Astrocyte (in vitro differentiated cells and primary cell): ENCODE results near the gene DHX8. TPM values are rescaled to one million over a fixed set of nuclear protein-coding genes. Genes with fewer than 3 reads are reported as not detected.
"Not testable (repeated sequence)": the region's sequence is repeated elsewhere in the genome, so short reads cannot be mapped to it uniquely, and the experiment has no call there.

ENCODE experiments used
- DNase-seq: peaks from one replicate; pipeline ENCODE4 v3.0.0-alpha.2; 2010; ENCODE audit warnings: low read depth
- FAIRE-seq: peaks from 2 replicates; lab custom pipeline; 2011; peaks lifted over from hg19 to GRCh38; lab: Jason Lieb, UNC
- H2AFZ ChIP-seq: 2 replicates; pipeline ENCODE4 v1.6.0; 2012; ENCODE audit warnings: low read depth, low read length, inconsistent platforms
- H3K27ac ChIP-seq: 2 replicates; pipeline ENCODE4 v1.5.1; 2011; ENCODE audit warnings: low read depth, low read length, inconsistent platforms
- H3K27me3 ChIP-seq: 2 replicates; pipeline ENCODE4 v1.6.0; 2011; ENCODE audit warnings: low read length, inconsistent platforms; ENCODE audit not compliant: insufficient read depth
- H3K36me3 ChIP-seq: 2 replicates; pipeline ENCODE4 v1.5.1; 2011; ENCODE audit warnings: low read length, inconsistent platforms; ENCODE audit not compliant: insufficient read depth
- H3K4me1 ChIP-seq: 2 replicates; pipeline ENCODE4 v1.5.1; 2011; ENCODE audit warnings: low read length, inconsistent platforms; ENCODE audit not compliant: insufficient read depth
- H3K4me2 ChIP-seq: 2 replicates; pipeline ENCODE4 v1.6.0; 2012; ENCODE audit warnings: low read length, inconsistent platforms
- H3K4me3 ChIP-seq: 2 replicates; pipeline ENCODE4 v1.5.1; 2011; ENCODE audit warnings: low read depth, mild to moderate bottlenecking, low read length, inconsistent platforms; ENCODE audit not compliant: insufficient read depth
- H3K79me2 ChIP-seq: 2 replicates; pipeline ENCODE4 v1.6.0; 2012; ENCODE audit warnings: mild to moderate bottlenecking, low read length, inconsistent platforms; ENCODE audit not compliant: insufficient read depth
- H3K9ac ChIP-seq: 2 replicates; pipeline ENCODE4 v1.6.0; 2012; ENCODE audit warnings: mild to moderate bottlenecking, low read length, inconsistent platforms
- H3K9me3 ChIP-seq: 2 replicates; pipeline ENCODE4 v1.5.1; 2012; ENCODE audit warnings: low read depth, mild to moderate bottlenecking, low read length, inconsistent platforms; ENCODE audit not compliant: insufficient read depth
- H4K20me1 ChIP-seq: 2 replicates; pipeline ENCODE4 v1.6.0; 2012; ENCODE audit warnings: low read length, inconsistent platforms; ENCODE audit not compliant: insufficient read depth
- H3K27ac Mint-ChIP-seq: one replicate; pipeline ENCODE4 v1.8.0; 2021; ENCODE audit warnings: mild to moderate bottlenecking, mixed read lengths; ENCODE audit not compliant: unreplicated experiment
- H3K27me3 Mint-ChIP-seq: one replicate; pipeline ENCODE4 v1.8.0; 2021; ENCODE audit warnings: low read depth, mixed read lengths; ENCODE audit not compliant: unreplicated experiment
- H3K36me3 Mint-ChIP-seq: one replicate; pipeline ENCODE4 v1.8.0; 2021; ENCODE audit warnings: low read depth, mixed read lengths; ENCODE audit not compliant: unreplicated experiment
- H3K4me1 Mint-ChIP-seq: one replicate; pipeline ENCODE4 v1.8.0; 2021; ENCODE audit warnings: low read depth, mixed read lengths; ENCODE audit not compliant: unreplicated experiment
- H3K4me3 Mint-ChIP-seq: one replicate; pipeline ENCODE4 v1.8.0; 2021; ENCODE audit warnings: mild to moderate bottlenecking, moderate library complexity, mixed read lengths; ENCODE audit not compliant: unreplicated experiment
- H3K9me3 Mint-ChIP-seq: one replicate; pipeline ENCODE4 v1.8.0; 2021; ENCODE audit warnings: mild to moderate bottlenecking, mixed read lengths; ENCODE audit not compliant: unreplicated experiment
- CTCF ChIP-seq: IDR thresholded peaks from 2 replicates; pipeline ENCODE4 v1.5.1; 2011; ENCODE audit warnings: low read depth, mild to moderate bottlenecking, inconsistent platforms, low read length, moderate library complexity; ENCODE audit not compliant: insufficient read depth
- EZH2 ChIP-seq: IDR thresholded peaks from 2 replicates; pipeline ENCODE4 v1.6.1; 2012; ENCODE audit warnings: mild to moderate bottlenecking, low read length, inconsistent platforms; ENCODE audit not compliant: insufficient read depth
- total RNA-seq: library from RNA; stranded (reverse); gene quantifications from 2 replicates; pipeline ENCODE4 v1.2.1, GENCODE V29; 2021

The DHX8 gene
- total RNA-seq, 1 donor from 2014 or later: 48.5 TPM

GRCh38 chr17:43456661-43457361, 27.0 kb upstream of the DHX8 start:
- Histone ChIP-seq H3K27me3 (no peaks in the 10 kb centered on the region), H4K20me1 (no peaks in the 10 kb centered on the region), H3K4me1 (peaks cover 7% of the 10 kb centered on the region), H3K36me3 (no peaks in the 10 kb centered on the region), H3K9ac (no peak overlapping the region), H3K27ac (no peak overlapping the region), H3K4me3 (no peak overlapping the region), H3K79me2 (no peaks in the 10 kb centered on the region), H3K9me3 (no peaks in the 10 kb centered on the region), H3K4me2 (peak overlapping the region; percentile 28), H2AFZ (no peak overlapping the region)
- DNase-seq (no peak), FAIRE-seq (no peak)
- Mint-ChIP-seq H3K36me3 (no peaks in the 10 kb centered on the region), H3K27ac (no peak overlapping the region), H3K4me1 (peaks cover 3% of the 10 kb centered on the region), H3K27me3 (peaks cover 9% of the 10 kb centered on the region), H3K9me3 (no peaks in the 10 kb centered on the region), H3K4me3 (no peak overlapping the region)
- TF ChIP-seq CTCF (no peak), EZH2 (no peak)

GRCh38 chr17:43457362-43457692, 26.4 kb upstream of the DHX8 start:
- Histone ChIP-seq H3K4me2 (no peak overlapping the region), H3K79me2 (no peaks in the 10 kb centered on the region), H3K4me3 (no peak overlapping the region), H3K9ac (no peak overlapping the region), H3K4me1 (peaks cover 7% of the 10 kb centered on the region), H3K36me3 (no peaks in the 10 kb centered on the region), H4K20me1 (no peaks in the 10 kb centered on the region), H3K9me3 (no peaks in the 10 kb centered on the region), H2AFZ (no peak overlapping the region), H3K27ac (no peak overlapping the region), H3K27me3 (no peaks in the 10 kb centered on the region)
- H3K9me3 Mint-ChIP-seq: no peaks in the 10 kb centered on the region
- no peak overlapping the region for H3K4me3 Mint-ChIP-seq
- DNase-seq (no peak), FAIRE-seq (no peak)
- no peaks in the 10 kb centered on the region for H3K36me3 Mint-ChIP-seq
- no peak overlapping the region for H3K27ac Mint-ChIP-seq
- H3K27me3 Mint-ChIP-seq: peaks cover 9% of the 10 kb centered on the region
- TF ChIP-seq CTCF (no peak), EZH2 (no peak)
- H3K4me1 Mint-ChIP-seq: peaks cover 3% of the 10 kb centered on the region

- H2AFZ ChIP-seq, H3K4me2 ChIP-seq, H3K36me3 ChIP-seq, H3K9me3 ChIP-seq, H4K20me1 ChIP-seq, H3K27ac ChIP-seq, H3K27me3 ChIP-seq, H3K9me3 Mint-ChIP-seq, DNase-seq, H3K4me1 Mint-ChIP-seq, H3K79me2 ChIP-seq, H3K4me3 ChIP-seq, H3K27ac Mint-ChIP-seq, H3K36me3 Mint-ChIP-seq, FAIRE-seq, H3K4me3 Mint-ChIP-seq, H3K4me1 ChIP-seq, H3K9ac ChIP-seq: not testable (repeated sequence)
- H3K27me3 Mint-ChIP-seq: peaks cover 14% of the 10 kb centered on the region
Measured at GRCh38 chr17:43459878-43460277, 23.9 kb upstream of the DHX8 start.
